Sigmoid colon (tissue), 7 donors: Measurements from ENCODE around the gene PDZD8. TPM values are rescaled to one million over a fixed set of nuclear protein-coding genes. Genes with fewer than 3 reads are reported as not detected.

Experiments
- DNase-seq: peaks from one replicate; pipeline ENCODE4 v3.0.0-alpha.2; 2019
- H3K27ac ChIP-seq, 4 donors: fragments of 200-600 bp; sonication (generic); one replicate each; pipeline ENCODE4 v1.5.1; 2016 to 2019; ENCODE audit warnings: mild to moderate bottlenecking in 1 of 4
- H3K27me3 ChIP-seq, 3 donors: fragments of 200-600 bp; sonication (generic); one replicate each; pipeline ENCODE4 v1.5.1; 2019; ENCODE audit warnings: mild to moderate bottlenecking in 1 of 3
- H3K36me3 ChIP-seq, 4 donors: fragments of 200-600 bp; sonication (generic); one replicate each; pipeline ENCODE4 v1.5.1; 2016 to 2019
- H3K4me1 ChIP-seq, 4 donors: fragments of 200-600 bp; sonication (generic); one replicate each; pipeline ENCODE4 v1.5.1; 2017 to 2019
- H3K4me3 ChIP-seq, 4 donors: fragments of 200-600 bp; sonication (generic); one replicate each; pipeline ENCODE4 v1.5.1; 2017 to 2019; ENCODE audit warnings: mild to moderate bottlenecking in 2 of 4, moderate library complexity in 1 of 4
- H3K9me3 ChIP-seq, 4 donors: fragments of 200-600 bp in 3 of 4; sonication (generic) in 3 of 4; one replicate each; pipeline versions ENCODE4 v1.5.1 to v1.6.1; 2013 to 2019
- EP300 ChIP-seq, 4 donors: sonication (generic); formaldehyde crosslinking; IDR thresholded peaks; one replicate each; pipeline ENCODE4 v1.6.1; 2017; ENCODE audit warnings: antibody characterized with exemption in 4 of 4
- POLR2A ChIP-seq, 2 donors: fragments of 450-650 bp; IDR thresholded peaks; one replicate each; pipeline ENCODE4 v1.6.1; 2016; ENCODE audit warnings: antibody characterized with exemption in 2 of 2, mild to moderate bottlenecking in 2 of 2, moderate library complexity in 2 of 2
- POLR2AphosphoS5 ChIP-seq, 4 donors: sonication (generic); formaldehyde crosslinking; IDR thresholded peaks; one replicate each; pipeline ENCODE4 v1.6.1; 2017; ENCODE audit warnings: antibody characterized with exemption in 4 of 4
- WGBS, 2 donors: extraction: QIAGEN DNeasy Blood & Tissue Kit; methylation state at CpG; one replicate each; pipeline ENCODE4 v1.1.7; 2013; 5-methylcytosine and 5-hydroxymethylcytosine counted together
- intact Hi-C: fragments of 100-400 bp; cut with DNase I; formaldehyde crosslinking; loops from one replicate; pipeline ENCODE4 v1.15.1; 2023
- polyA plus RNA-seq, 3 donors: library from polyadenylated mRNA; stranded (reverse); fragments of 200-250 nt; gene quantifications; one replicate each; pipeline ENCODE4 v1.2.3, GENCODE V29; 2013
- total RNA-seq, 4 donors: library from RNA; depleted of rRNA; stranded (reverse); fragments of >200 nt; gene quantifications; one replicate each; pipeline ENCODE4 v1.1.0, GENCODE V29; 2016
- TF ChIP-seq, protein P1 (sequence below), 4 experiments: fragments of 450-650 bp in 3 of 4; fragments of 200-600 bp in 1 of 4; IDR thresholded peaks; one replicate each; pipeline ENCODE4 v1.5.1; 2016 to 2019; ENCODE audit warnings: antibody characterized with exemption in 4 of 4, mild to moderate bottlenecking in 3 of 4, moderate library complexity in 2 of 4
- donor health status: healthy with polysubstance abuse.
- donor health status: Bipolar disorder and iron deficiency.
- donor health status: healthy.

Gene PDZD8, protein sequence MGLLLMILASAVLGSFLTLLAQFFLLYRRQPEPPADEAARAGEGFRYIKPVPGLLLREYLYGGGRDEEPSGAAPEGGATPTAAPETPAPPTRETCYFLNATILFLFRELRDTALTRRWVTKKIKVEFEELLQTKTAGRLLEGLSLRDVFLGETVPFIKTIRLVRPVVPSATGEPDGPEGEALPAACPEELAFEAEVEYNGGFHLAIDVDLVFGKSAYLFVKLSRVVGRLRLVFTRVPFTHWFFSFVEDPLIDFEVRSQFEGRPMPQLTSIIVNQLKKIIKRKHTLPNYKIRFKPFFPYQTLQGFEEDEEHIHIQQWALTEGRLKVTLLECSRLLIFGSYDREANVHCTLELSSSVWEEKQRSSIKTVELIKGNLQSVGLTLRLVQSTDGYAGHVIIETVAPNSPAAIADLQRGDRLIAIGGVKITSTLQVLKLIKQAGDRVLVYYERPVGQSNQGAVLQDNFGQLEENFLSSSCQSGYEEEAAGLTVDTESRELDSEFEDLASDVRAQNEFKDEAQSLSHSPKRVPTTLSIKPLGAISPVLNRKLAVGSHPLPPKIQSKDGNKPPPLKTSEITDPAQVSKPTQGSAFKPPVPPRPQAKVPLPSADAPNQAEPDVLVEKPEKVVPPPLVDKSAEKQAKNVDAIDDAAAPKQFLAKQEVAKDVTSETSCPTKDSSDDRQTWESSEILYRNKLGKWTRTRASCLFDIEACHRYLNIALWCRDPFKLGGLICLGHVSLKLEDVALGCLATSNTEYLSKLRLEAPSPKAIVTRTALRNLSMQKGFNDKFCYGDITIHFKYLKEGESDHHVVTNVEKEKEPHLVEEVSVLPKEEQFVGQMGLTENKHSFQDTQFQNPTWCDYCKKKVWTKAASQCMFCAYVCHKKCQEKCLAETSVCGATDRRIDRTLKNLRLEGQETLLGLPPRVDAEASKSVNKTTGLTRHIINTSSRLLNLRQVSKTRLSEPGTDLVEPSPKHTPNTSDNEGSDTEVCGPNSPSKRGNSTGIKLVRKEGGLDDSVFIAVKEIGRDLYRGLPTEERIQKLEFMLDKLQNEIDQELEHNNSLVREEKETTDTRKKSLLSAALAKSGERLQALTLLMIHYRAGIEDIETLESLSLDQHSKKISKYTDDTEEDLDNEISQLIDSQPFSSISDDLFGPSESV
- 10 to 100 TPM; 25.2 to 34.3 (median 30.7) TPM for total RNA-seq
- 10 to 100 TPM in 1 of 3 donors, 1 to 10 TPM in 2; 3.5 to 12.7 (median 7.2) TPM for polyA plus RNA-seq

DNA sequence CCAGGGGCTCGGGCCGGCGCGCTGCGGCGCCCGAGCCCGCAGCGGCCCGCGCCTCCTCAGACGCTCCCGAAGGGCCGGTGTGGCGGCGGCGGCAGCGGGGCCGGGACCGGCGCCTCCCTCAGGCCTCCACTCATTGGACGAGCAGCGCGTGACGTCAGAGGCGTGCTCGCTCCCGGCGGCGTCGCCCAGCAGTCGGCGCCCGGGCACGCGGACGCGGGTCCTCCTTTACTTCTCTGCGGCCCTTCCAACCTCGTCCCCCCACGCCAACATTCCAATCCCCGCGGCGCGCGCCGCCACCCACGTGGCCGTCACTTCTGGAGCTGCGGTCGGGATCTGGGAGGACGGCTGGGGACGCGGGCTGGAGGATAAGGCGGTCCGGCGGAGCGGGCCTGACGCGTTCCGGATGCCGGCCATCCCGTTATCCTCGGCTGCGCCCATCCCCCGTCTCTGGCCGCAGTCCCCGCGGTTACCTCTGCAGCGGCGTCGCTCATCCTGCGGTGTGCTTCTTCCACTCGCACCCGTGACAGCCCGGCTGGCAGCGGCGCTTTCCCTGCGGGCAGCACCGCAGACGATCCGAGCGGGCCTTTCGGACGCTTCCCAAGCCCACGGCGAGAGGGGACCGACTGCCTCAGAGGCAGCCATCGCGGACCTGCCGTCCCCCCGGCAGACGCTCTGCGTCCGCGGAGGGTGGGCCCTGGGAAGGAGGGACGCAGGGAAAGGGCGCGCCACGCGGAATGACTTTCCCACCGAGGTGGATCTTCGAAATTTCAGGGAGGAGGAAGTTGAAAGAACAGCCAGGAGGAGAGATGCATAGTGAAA is at the start of gene PDZD8:
TSS of gene PDZD8 (minus strand) at position 81 of the 819 bp plus-strand sequence. CDS start 213 bp downstream, outside the sequence.
- Histone ChIP-seq H3K27ac (peak within 1 kb of the TSS; percentile 89 to 99 (median 96)), H3K27me3 (no peaks in the 10 kb centered on the region), H3K4me3 (peak within 1 kb of the TSS; percentile 69 to 94 (median 85)), H3K9me3 (no peaks in the 10 kb centered on the region), H3K36me3 (no peaks in the 10 kb centered on the region), H3K4me1 (peaks cover 0 to 51% (median 27%) of the 10 kb centered on the region in 4 donors)
- TF ChIP-seq POLR2AphosphoS5 (IDR thresholded peaks at IDR 0.05) = peak; percentile 91 to 97 (median 94)
- TF ChIP-seq POLR2A (IDR thresholded peaks at IDR 0.05) = peak; percentile 80 to 81
- TF ChIP-seq, protein P1, sequence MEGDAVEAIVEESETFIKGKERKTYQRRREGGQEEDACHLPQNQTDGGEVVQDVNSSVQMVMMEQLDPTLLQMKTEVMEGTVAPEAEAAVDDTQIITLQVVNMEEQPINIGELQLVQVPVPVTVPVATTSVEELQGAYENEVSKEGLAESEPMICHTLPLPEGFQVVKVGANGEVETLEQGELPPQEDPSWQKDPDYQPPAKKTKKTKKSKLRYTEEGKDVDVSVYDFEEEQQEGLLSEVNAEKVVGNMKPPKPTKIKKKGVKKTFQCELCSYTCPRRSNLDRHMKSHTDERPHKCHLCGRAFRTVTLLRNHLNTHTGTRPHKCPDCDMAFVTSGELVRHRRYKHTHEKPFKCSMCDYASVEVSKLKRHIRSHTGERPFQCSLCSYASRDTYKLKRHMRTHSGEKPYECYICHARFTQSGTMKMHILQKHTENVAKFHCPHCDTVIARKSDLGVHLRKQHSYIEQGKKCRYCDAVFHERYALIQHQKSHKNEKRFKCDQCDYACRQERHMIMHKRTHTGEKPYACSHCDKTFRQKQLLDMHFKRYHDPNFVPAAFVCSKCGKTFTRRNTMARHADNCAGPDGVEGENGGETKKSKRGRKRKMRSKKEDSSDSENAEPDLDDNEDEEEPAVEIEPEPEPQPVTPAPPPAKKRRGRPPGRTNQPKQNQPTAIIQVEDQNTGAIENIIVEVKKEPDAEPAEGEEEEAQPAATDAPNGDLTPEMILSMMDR (IDR thresholded peaks at IDR 0.05) = no peak
- peak in 1 of 4 donors; percentile 10 for TF ChIP-seq EP300 (IDR thresholded peaks at IDR 0.05)
- WGBS, 2 donors = 0% methylated on average over 103 of the region's 103 CpGs
- intact Hi-C loops = loop anchor here (5.0 to 10.0 kb wide), 4 partner anchors 67 to 1349 kb away; partner anchors contain the start of genes HSPA12A and RAB11FIP2
- peak; percentile 97 for DNase-seq

DNA sequence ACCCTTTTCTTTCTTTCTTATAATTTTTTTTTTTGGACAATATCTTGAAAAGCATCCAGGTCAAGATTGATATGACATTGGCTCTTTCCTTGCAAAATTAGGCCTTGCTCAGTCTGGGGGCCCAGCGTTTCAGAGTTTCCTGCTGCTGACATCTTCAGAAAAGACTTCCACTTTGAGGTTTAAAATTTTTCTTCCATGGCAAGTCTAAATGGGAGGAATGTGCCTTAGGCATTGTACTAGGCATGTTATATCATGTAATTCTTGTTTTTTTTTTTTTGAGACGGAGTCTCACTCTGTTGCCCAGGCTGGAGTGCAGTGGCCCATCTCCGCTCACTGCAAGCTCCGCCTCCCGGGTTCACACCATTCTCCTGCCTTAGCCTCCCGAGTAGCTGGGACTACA is 48.9 kb upstream of the PDZD8 start:
- peaks cover 0 to 3% (median 0%) of the 10 kb centered on the region in 4 donors for H3K9me3 ChIP-seq
- H3K4me3 ChIP-seq = no peak overlapping the region
- H3K36me3 ChIP-seq = no peaks in the 10 kb centered on the region
- no peaks in the 10 kb centered on the region for H3K27me3 ChIP-seq
- no peak overlapping the region for H3K27ac ChIP-seq
- H3K4me1 ChIP-seq = no peaks in the 10 kb centered on the region
- 90 to 92% methylated on average over 6 of the region's 6 CpGs for WGBS, 2 donors
- TF ChIP-seq EP300 (IDR thresholded peaks at IDR 0.05) = no peak
- no peak for TF ChIP-seq POLR2A (IDR thresholded peaks at IDR 0.05)
- intact Hi-C loops = no loop called here
- no peak for DNase-seq

DNA sequence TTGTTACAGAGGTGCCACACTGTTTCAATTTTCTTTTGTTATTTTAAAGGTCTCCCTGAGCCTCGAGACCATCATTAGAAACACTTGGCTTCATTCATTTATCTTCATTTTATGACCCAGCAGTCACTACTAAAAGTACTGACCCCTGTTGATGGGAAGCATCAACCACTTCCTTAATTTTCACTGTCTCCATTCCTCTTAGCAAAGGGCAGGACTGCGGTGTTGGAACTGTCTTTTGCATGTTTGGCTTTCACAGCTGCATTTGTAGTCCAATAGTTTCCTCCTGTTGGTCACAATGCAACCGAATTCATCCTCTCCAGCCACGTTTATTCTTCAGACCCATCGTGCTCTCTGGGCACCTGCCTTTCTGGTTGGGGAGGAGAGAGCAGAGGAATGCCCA is 46.7 kb upstream of the PDZD8 start:
- Histone ChIP-seq H3K27ac (no peak overlapping the region), H3K27me3 (no peaks in the 10 kb centered on the region), H3K36me3 (no peaks in the 10 kb centered on the region), H3K9me3 (peaks cover 0 to 3% (median 0%) of the 10 kb centered on the region in 4 donors), H3K4me1 (no peaks in the 10 kb centered on the region), H3K4me3 (no peak overlapping the region)
- TF ChIP-seq, protein P1 (IDR thresholded peaks at IDR 0.05) = no peak
- TF ChIP-seq POLR2A (IDR thresholded peaks at IDR 0.05) = no peak
- no peak for TF ChIP-seq EP300 (IDR thresholded peaks at IDR 0.05)
- no peak for TF ChIP-seq POLR2AphosphoS5 (IDR thresholded peaks at IDR 0.05)
- WGBS, 2 donors = 79 to 86% methylated on average over 5 of the region's 5 CpGs
- DNase-seq = no peak
- intact Hi-C loops = no loop called here

DNA sequence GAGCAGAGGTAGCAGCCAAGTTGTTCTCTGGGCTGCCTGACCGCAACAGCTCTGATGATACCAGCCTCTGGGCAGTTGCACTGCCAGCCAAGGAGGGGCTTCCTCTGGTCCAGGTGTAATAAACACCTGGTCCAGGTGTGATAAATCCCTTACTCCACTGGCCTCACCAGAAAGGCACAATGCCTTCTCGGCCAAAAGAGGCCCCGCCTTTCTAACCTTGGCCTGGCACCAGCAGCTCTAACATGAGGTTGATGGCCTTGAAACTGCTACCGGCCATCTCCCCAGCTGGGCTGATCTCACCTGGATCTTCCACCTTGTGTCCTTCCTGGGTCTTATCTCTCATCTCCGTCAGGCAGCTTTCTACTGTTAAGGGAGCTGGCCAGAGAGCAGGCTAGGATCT is 45.5 kb upstream of the PDZD8 start:
- no peaks in the 10 kb centered on the region for H3K27me3 ChIP-seq
- peaks cover 0 to 3% (median 0%) of the 10 kb centered on the region in 4 donors for H3K9me3 ChIP-seq
- no peak overlapping the region for H3K4me3 ChIP-seq
- no peak for TF ChIP-seq POLR2A (IDR thresholded peaks at IDR 0.05)
- TF ChIP-seq EP300 (IDR thresholded peaks at IDR 0.05) = no peak
- TF ChIP-seq, protein P1 (IDR thresholded peaks at IDR 0.05) = no peak
- DNase-seq = no peak
- 85 to 94% methylated on average over 5 of the region's 5 CpGs for WGBS, 2 donors
- no peak overlapping the region for H3K27ac ChIP-seq
- no peaks in the 10 kb centered on the region for H3K4me1 ChIP-seq
- no peaks in the 10 kb centered on the region for H3K36me3 ChIP-seq
- intact Hi-C loops = no loop called here
